ENCODE measurements around the gene MAGI1.

The MAGI1 gene

GRCh38 chr3:66010739-66011655, 27.7 kb downstream of the MAGI1 start:
- DNase-seq: no peak

DNA sequence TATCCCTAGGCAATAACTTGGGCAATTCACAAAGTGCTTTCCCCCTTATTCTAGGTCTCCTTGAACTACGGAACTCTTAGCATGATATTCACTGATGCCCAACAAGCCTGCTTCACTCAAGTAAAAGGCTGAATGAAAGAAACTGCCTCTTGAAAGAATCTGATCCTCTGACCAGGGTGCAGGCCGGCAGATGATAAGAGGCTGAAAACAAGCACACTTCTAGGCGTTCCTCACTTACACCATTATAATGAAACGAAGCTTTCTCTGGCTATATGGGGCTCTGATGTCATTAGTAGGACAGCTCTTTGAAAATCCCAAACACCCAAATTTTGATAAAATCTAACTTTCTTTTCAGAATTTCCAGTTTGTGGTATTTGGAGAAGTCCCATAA, 28.4 kb downstream of the MAGI1 start:
- no peak for DNase-seq

DNA sequence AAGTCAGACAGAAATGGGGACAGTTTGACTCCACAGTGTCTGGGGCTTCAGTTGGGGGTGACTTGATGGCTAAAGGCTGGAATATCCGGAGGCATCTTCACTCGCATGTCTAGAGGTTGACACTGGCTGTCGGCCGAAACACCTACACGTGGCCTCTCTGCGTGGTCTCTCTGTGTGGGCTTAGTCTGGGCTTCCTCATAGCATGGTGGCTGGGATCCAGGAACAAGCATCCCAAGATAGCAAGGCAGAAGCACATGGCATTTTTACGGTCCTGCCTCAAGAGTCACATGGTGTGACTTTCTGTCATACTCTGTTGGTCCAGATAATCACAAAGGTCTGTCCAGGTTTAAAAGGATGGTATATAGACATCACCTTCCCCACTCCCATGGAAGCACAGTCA, 34.5 kb downstream of the MAGI1 start:
- no peak for DNase-seq

DNA sequence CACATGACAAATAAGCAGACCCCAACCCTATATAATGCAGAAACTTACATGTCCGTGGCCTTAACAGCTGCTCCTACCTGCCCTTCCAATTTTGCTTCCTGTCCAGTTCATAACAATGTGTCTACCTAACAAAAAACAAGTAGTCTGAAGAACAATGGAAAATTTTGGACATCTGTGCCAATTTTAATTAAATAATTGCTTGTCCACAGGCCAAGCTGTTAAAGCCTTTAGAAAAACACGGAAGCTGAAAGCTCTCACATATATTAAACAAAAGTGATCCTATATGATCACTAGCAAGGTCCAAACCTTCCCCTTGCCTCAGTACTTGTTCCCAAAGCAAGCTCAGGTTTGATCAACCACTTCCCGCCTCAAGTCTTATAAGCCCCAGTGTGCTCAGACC, 37.1 kb downstream of the MAGI1 start:
- DNase-seq: no peak

DNA sequence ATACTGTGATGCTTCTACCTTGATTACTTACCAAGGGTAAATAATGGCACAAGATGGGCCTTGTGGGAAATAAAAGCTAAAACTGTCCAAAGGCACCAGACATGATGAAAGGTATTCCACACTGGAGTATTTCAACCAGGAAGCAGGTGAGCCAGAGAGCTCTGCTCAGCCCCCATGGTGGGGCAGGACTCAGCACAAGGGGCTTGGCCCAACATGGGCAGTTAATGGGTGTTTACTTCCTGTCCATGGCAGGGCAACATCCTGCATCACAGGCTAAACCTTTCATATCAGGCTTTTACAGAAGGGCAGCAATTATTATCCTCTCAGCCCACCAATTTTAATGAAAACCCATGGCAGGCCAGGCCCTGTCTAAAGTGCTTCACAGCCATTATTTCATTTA, 38.2 kb downstream of the MAGI1 start:
- no peak for DNase-seq

DNA sequence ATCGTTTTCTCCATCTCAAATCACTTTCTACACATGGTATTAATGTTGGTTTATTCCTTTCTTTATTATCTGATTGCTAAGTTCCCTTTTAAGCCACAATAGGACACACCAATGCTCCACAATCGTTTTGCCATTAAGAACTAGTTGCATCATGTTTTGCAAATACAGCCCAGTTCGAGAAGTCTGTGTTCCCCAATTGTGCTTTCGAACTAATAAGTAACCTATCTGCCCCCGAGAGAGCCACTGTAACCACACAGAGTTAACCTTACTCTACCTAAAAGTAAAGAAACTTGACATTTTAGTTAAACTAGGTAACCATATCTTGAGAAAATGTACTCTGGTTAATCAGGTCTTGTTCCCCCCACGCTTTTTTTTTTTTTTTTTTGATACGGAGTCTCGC, 39.1 kb downstream of the MAGI1 start:
- DNase-seq: no peak

DNA sequence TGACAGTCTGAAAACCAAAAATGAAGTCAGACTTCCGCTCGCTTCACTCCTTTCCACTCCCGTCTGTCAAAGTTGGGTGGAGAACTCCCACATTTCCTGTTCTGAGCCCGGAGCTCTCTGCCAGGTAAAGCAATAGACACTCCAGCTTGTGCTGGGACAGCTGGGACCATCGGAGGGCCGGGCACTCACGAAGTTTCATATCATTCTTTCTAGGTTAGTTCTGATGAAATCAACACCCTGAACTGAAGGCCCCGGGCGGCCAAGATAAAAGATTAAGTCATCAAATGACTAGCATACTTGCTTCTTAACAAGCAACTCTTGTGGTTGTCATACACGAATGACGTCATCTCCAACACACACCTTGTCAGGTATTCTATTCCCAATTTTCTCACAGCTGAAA, 42.1 kb downstream of the MAGI1 start:
- no peak for DNase-seq

- no peak for DNase-seq
Observed at GRCh38 chr3:65995515-65995914, 43.2 kb downstream of the MAGI1 start.

- DNase-seq: no peak
Observed at GRCh38 chr3:65995030-65995429, 43.7 kb downstream of the MAGI1 start.

GRCh38 chr3:65993134-65993900, 45.4 kb downstream of the MAGI1 start:
- DNase-seq: no peak

DNA sequence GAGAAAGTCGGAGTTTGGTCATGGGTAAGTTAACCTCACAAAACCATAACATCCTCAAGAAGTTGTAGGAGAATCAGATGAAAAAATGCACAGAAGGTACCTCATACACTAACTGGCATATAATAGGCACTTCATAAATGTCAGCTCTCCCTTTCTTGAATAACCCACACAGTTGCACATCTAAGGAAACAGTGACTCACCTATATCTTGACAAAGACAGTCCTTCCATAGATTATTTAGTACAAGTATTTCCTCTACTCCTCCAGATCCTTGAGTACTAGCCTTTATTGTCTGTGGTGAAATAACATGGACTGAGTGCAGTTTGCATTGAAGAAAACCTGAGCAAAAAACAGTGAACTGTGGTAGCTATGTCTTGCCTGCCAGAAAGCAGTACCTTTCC, 46.6 kb downstream of the MAGI1 start:
- no peak for DNase-seq

DNA sequence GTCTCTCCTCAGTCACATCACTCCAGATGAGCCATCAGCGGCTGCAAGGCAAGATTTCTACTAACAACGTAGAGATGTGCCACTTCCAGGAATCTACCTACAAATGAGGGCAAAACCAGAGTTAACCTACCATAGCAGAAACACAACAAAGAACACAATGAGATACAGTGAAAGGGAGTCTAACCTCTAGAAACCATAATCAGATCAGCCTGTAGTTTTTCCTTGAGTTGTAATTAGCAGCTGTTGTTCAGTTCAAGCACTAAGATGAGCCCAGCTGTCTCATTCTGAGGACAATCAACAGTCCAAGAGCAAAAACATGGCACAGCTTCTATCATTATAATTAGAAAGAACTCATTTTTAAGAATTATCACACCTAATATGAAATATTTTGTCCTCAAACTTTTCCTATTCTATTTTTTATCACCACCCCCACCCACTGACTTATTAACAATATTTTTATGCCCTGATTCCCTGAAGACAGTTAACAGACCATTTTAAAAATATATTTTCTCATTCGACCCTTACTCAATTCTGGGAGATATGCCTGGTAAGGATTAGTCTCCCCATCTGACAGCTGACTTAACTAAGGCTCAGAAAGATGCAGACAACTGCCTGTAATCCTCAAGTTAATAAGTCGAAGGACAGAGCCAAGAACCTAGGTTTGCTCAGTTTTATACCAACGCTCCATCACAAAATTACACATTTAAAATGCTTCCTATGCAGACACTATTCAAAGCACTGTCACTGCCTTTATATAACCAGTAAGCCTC, 50.1 kb downstream of the MAGI1 start:
- DNase-seq: no peak

GRCh38 chr3:65986285-65986684, 52.4 kb downstream of the MAGI1 start:
- no peak for DNase-seq

DNA sequence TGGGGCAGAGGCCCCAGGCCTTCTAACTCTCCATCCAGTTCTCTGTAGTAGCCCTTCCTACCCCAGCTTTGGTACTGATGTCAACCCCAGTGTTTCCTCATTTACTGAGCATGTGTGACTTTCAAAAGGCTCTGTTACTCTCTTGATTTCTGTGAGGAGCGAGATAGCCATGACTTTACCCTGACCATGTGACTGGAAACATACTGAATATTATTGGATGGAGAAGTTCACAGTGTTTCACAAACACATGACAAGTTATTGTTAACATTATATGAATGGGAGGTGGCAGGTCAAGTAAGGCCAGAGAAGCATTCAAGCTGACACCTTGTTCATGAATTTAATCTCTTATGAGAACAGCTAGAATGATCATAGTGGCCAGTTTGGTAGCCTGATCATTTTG, 53.7 kb downstream of the MAGI1 start:
- no peak for DNase-seq

DNA sequence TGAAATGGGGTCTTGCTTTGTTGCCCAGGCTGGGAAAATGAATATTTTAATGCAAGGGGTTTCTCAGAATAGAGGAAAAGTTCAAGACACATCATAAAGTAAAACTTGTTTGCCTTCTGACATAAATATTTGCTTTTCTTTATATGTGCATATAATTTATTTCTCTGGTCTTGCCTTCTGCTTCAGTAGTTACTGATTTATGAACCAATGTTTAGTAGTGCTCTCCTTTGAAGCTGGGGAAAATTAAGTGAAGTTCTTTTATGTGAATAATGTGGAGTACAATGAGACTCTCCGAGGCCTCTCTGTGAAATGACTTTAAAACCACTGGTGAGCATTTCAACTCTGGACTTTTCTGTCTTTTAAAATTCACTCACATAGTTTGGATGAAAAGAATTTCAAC, 55.6 kb downstream of the MAGI1 start:
- DNase-seq: no peak

DNA sequence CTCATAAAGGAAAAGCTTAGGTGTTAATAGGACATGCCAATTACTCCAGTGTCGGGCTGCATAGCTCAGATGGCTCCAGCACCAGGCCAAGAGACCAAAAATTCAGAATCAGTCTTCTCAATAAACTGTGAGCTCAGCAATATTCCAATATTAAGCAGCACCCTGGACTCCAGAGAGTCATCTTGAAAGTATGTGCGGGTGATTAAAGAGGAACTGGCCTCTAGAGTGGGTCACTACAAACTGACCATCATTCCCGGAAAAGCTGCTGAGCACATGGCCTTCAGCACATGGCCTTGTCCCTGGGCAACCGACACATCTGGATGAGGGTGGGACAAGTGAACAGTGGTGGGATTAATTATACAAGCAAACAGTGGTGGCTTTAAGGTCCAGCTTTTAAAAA, 59.0 kb downstream of the MAGI1 start:
- DNase-seq: no peak

DNA sequence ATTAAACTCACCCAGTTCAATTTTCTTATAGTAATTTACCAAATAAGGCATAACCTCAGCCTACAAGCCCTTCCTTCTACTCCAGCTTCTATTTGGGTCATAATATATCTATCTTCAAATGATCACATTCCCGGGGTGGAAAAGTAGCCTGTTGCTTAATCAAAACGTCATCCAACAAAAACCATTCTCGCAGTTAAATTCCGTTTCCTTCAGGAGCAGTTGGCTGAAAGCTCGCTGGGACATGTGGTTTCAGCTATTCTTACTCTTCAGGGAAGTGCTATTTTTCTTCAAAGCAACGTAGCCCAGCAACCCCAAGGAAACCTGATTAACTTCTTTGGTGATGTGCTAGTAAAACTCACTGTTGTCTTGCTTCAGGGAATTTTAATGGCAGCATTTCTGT, 59.6 kb downstream of the MAGI1 start:
- no peak for DNase-seq

- DNase-seq: no peak
Observed at GRCh38 chr3:65978116-65978515, 60.6 kb downstream of the MAGI1 start.

DNA sequence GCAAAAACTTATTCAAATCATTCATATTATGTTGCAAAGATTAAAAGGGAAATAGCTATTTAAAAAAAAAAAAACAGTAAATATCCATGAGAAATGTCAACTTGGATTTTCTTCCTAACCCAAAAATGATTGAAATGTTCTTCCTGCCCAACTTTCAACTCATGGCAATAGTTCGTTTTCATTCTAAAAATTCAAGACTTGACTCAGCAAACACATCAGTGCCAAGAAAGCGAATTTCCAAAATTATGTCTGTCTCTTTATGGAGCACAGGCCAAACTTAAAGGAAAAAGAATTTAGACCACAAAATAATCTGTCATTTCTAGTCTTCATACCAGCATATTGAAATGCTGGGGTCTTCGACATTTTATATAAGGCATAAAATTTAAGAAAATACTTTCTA, 63.7 kb downstream of the MAGI1 start:
- DNase-seq: no peak

DNA sequence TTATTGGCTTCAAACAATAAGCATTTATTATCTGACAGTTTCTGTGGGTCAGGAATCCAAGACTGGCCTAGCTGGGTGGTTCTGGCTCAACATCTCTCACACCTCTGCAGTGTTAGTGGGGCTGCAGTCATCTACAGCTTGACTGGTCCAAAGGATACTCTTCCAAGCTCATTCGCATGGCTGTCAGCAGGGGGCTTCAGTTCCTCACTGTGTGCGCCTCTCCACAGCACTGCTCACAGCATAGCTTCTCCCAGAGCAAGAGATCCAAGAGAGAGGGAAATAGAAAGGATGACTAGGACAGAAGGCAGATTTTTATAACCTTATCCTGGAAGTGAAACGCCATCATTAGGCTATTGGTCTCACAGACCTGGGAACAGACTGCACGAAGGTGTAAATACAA, 64.2 kb downstream of the MAGI1 start:
- no peak for DNase-seq

DNA sequence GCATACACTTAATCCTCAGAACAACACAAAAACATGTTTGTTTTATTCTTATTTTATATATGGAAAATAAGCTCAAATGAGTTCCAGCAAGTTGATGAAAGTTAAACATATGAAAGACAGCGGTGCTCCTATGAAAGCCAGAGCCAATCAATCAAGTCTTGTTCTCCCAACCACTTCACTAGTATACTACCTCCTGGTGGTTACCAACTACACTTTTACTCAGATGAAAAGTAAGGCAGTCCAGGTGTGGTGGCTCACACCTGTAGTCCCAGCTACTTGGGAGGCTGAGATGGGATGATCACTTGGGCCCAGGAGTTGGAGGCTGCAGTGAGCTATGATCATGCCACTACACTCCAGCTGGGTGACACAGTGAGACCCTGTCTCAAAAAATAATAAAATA, 66.0 kb downstream of the MAGI1 start:
- DNase-seq: no peak

DNA sequence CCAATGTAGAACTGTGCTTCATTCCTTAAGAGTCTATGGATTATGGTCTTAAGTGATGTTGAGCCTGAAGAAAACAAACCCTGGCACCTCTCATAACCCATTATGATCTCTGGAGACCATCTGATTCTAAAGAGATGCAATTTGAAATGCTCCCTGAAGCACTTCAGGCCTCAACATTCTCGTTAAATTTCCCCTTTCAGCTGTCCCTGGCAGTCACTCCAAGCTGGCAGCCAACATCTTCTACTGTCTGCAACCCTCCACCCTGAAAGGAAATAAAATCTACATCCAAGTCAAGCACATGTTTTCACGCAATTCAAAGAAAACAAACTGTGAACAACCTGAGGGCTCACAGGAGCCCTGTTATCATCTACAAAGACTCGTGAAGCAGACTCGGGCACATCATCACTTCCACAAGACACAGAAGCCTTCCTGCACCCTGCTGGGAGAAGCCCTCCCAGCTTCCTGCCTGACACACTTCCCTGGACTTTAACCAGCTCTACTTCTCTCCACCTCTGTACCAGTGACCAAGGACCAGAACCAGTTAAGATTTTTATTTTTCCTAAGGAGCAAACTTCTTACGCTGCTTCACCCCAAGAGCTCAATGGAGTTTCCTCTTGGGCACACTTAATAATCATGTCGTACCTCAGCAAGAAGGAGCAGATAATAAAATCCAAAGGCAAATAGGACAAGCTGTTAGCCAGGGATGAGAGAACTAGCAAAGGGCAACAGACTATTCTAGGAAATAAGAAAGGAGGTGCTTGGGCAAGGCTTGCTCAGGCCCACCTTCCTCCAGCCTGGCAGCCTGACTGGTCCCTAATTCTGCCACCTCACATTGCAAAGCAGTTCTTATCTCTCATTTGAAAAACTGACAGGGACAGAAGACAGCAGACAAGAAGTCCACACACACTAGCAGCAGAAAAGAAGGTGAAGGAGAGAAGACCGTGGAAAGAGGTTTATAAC, 67.1 kb downstream of the MAGI1 start:
- DNase-seq: no peak

All from AML-193 (cell line).